Gastroesophageal sphincter (tissue), 4 donors: ENCODE data around the gene SLC35F3. TPM values are rescaled to one million over a fixed set of nuclear protein-coding genes. Genes with fewer than 3 reads are reported as not detected.

Experiments
- ATAC-seq: fragments of 150-250 bp; one replicate; pipeline ENCODE4 v1.9.1; 2016; ENCODE audit warnings: mild to moderate bottlenecking, moderate library complexity
- H3K27ac ChIP-seq, 4 donors: fragments of 200-600 bp; sonication (generic) in 3 of 4; 1 replicate in 3 of 4; 2 replicates in 1 of 4; pipeline ENCODE4 v1.5.1; 2016 to 2019
- H3K27me3 ChIP-seq: fragments of 200-600 bp; sonication (generic); one replicate; pipeline ENCODE4 v1.5.1; 2019
- H3K36me3 ChIP-seq, 2 donors: fragments of 200-600 bp; sonication (generic); one replicate each; pipeline ENCODE4 v1.5.1; 2019; ENCODE audit warnings: control low read depth in 1 of 2
- H3K4me1 ChIP-seq, 3 donors: fragments of 200-600 bp; sonication (generic); 1 replicate in 2 of 3; 2 replicates in 1 of 3; pipeline ENCODE4 v1.5.1; 2016 to 2019; ENCODE audit warnings: control low read depth in 2 of 3
- H3K4me3 ChIP-seq, 2 donors: fragments of 200-600 bp; sonication (generic); one replicate each; pipeline ENCODE4 v1.5.1; 2019; ENCODE audit warnings: mild to moderate bottlenecking in 1 of 2, moderate library complexity in 1 of 2
- H3K9me3 ChIP-seq, 3 donors: fragments of 200-600 bp; sonication (generic); one replicate each; pipeline ENCODE4 v1.5.1; 2017 to 2019; ENCODE audit warnings: control low read depth in 2 of 3
- EP300 ChIP-seq: sonication (generic); formaldehyde crosslinking; IDR thresholded peaks from one replicate; pipeline ENCODE4 v1.6.1; 2017; ENCODE audit warnings: antibody characterized with exemption, mild to moderate bottlenecking
- POLR2A ChIP-seq, 2 donors: fragments of 450-650 bp; IDR thresholded peaks; one replicate each; pipeline ENCODE4 v1.6.1; 2017; ENCODE audit warnings: antibody characterized with exemption in 2 of 2, mild to moderate bottlenecking in 2 of 2, moderate library complexity in 1 of 2
- POLR2AphosphoS5 ChIP-seq: sonication (generic); formaldehyde crosslinking; IDR thresholded peaks from one replicate; pipeline ENCODE4 v1.6.1; 2017; ENCODE audit warnings: antibody characterized with exemption
- WGBS, 2 donors: methylation state at CpG; one replicate each; pipeline ENCODE4 v1.1.5; 2018; ENCODE audit warnings: low coverage in 1 of 2; 5-methylcytosine and 5-hydroxymethylcytosine counted together
- total RNA-seq, 4 donors: library from RNA; depleted of rRNA; stranded (reverse); fragments of >200 nt; gene quantifications; one replicate each; pipeline ENCODE4 v1.1.0, GENCODE V29; 2016
- TF ChIP-seq, protein P1 (sequence below), 4 experiments: fragments of 200-600 bp in 2 of 4; fragments of 450-650 bp in 2 of 4; sonication (generic) in 1 of 4; IDR thresholded peaks; one replicate each; pipeline ENCODE4 v1.5.1; 2017 to 2019; ENCODE audit warnings: antibody characterized with exemption in 4 of 4, mild to moderate bottlenecking in 2 of 4, moderate library complexity in 2 of 4

The SLC35F3 gene
- total RNA-seq, 4 donors from 2014 or later = 0.16 to 0.62 (median 0.54) TPM; not detected in 1

DNA sequence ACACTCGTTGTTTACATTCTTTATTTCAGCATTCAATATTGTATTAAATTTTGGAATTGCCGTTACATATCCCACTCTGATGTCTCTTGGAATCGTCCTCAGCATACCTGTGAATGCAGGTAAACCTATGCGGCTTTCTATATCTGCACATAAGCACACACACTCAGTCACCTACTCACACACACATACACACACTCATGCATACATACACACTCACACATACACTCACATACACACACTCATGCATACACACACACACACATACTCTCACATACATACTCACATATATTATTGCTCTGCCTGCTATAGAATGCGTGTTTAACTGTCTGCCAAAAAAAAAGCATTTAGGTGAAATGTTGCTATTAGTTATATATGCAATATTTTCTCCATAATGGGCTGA lies 415.6 kb downstream of the SLC35F3 start:
- no peaks in the 10 kb centered on the region for H3K36me3 ChIP-seq
- no peak for TF ChIP-seq POLR2AphosphoS5
- TF ChIP-seq, protein P1, sequence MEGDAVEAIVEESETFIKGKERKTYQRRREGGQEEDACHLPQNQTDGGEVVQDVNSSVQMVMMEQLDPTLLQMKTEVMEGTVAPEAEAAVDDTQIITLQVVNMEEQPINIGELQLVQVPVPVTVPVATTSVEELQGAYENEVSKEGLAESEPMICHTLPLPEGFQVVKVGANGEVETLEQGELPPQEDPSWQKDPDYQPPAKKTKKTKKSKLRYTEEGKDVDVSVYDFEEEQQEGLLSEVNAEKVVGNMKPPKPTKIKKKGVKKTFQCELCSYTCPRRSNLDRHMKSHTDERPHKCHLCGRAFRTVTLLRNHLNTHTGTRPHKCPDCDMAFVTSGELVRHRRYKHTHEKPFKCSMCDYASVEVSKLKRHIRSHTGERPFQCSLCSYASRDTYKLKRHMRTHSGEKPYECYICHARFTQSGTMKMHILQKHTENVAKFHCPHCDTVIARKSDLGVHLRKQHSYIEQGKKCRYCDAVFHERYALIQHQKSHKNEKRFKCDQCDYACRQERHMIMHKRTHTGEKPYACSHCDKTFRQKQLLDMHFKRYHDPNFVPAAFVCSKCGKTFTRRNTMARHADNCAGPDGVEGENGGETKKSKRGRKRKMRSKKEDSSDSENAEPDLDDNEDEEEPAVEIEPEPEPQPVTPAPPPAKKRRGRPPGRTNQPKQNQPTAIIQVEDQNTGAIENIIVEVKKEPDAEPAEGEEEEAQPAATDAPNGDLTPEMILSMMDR (IDR thresholded peaks at IDR 0.05) = no peak
- no peak for TF ChIP-seq EP300
- no peak for TF ChIP-seq POLR2A (IDR thresholded peaks at IDR 0.05)
- no peak for ATAC-seq
- H3K4me1 ChIP-seq = no peaks in the 10 kb centered on the region
- H3K27me3 ChIP-seq = peaks cover 71% of the 10 kb centered on the region
- no peak overlapping the region for H3K27ac ChIP-seq
- no peaks in the 10 kb centered on the region for H3K9me3 ChIP-seq
- H3K4me3 ChIP-seq = no peak overlapping the region
- WGBS, 2 donors = 82 to 90% methylated on average over 4 to 5 of the region's 5 CpGs

DNA sequence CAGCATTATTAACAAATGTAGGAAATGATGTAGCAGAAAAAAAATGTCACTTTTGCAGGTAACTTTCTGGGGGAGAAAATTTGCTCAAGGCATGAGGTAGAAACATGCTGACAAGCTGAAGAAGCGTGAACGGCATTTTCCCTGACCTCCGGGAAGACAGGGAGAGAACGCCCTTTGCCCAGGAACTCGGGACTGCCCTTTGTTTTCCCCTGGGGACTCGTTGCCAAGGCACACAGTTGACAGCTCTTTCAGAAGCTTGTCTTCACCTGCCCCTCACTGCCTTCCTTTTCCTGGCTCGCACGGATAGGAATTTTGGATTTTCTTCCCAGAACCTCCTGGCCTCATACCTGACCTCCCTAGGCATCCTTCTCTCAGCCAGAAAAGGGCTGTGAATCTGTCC lies 416.1 kb downstream of the SLC35F3 start:
- Histone ChIP-seq H3K9me3 (no peaks in the 10 kb centered on the region), H3K36me3 (no peaks in the 10 kb centered on the region), H3K4me1 (no peaks in the 10 kb centered on the region), H3K27me3 (peaks cover 76% of the 10 kb centered on the region), H3K27ac (no peak overlapping the region), H3K4me3 (no peak overlapping the region)
- TF ChIP-seq POLR2AphosphoS5 = no peak
- TF ChIP-seq POLR2A (IDR thresholded peaks at IDR 0.05) = no peak
- TF ChIP-seq EP300 = no peak
- TF ChIP-seq, protein P1 (IDR thresholded peaks at IDR 0.05) = no peak
- WGBS, 2 donors = 51 to 67% methylated on average over 3 to 8 of the region's 8 CpGs
- no peak for ATAC-seq

DNA sequence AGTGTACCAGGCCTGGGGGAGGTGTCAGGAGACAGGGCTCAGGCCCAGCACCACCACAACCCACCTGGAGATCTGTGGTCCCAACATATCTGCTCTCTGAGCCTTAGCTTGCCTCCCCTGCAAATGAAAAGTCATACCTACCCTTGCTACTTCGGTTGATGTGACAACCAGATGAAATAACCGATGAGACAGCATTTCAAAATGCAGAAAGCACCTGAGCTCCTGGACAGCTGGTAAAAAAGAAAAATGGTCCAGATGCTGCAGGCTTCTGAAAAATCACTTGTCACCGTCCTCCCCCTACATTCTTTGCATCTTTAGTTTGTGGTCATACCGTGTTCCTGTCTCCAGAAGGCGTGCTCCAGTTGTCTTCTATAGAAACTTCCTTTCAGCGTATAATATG lies 416.8 kb downstream of the SLC35F3 start:
- peaks cover 0 to 3% (median 0%) of the 10 kb centered on the region in 3 donors for H3K4me1 ChIP-seq
- H3K27ac ChIP-seq = no peak overlapping the region
- no peak for ATAC-seq
- peaks cover 78% of the 10 kb centered on the region for H3K27me3 ChIP-seq
- H3K9me3 ChIP-seq = no peaks in the 10 kb centered on the region
- 74 to 86% methylated on average over 4 of the region's 6 CpGs for WGBS, 2 donors
- H3K36me3 ChIP-seq = no peaks in the 10 kb centered on the region
- no peak for TF ChIP-seq EP300
- TF ChIP-seq POLR2AphosphoS5 = no peak
- no peak for TF ChIP-seq POLR2A (IDR thresholded peaks at IDR 0.05)
- TF ChIP-seq, protein P1 (IDR thresholded peaks at IDR 0.05) = no peak
- no peak overlapping the region for H3K4me3 ChIP-seq

DNA sequence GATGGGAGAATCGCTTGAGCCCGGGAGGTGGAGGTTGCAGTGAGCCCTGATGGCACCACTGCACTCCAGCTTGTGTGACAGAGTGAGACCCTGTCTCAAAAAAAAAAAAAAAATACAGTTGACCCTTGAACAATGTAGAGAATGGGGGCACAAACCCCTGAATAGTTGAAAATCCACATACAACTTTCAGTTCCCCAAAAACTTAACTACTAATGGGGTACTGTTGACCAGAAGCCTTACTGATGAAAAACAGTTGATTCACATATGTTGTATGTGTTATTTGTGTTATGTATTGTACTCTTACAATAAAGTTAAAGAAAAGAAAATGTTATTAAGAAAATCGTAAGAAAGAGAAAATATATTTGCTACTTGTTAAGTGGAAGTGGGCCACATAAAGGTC lies 417.6 kb downstream of the SLC35F3 start:
- Histone ChIP-seq H3K4me1 (peaks cover 0 to 12% (median 0%) of the 10 kb centered on the region in 3 donors), H3K27me3 (peaks cover 86% of the 10 kb centered on the region)
- TF ChIP-seq EP300 (no peak), POLR2AphosphoS5 (no peak), POLR2A (IDR thresholded peaks at IDR 0.05) (no peak)
- TF ChIP-seq, protein P1 (IDR thresholded peaks at IDR 0.05) = no peak

DNA sequence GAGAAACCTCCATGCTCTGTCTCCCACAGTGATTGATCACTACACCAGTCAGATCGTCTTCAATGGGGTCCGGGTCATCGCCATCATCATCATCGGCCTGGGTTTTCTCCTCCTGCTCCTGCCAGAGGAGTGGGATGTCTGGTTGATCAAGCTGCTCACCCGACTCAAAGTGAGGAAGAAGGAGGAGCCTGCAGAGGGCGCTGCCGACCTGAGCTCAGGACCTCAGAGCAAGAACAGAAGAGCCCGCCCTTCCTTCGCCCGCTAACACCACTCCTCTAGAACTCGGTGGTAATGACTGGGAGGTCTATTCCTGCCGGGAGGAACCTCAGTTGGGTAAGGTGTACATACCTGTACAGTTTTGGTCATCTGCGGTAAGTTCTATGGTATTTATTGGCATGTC lies 418.5 kb downstream of the SLC35F3 start:
- TF ChIP-seq EP300 (no peak), POLR2A (IDR thresholded peaks at IDR 0.05) (no peak), POLR2AphosphoS5 (no peak)
- TF ChIP-seq, protein P1 (IDR thresholded peaks at IDR 0.05) = no peak
- no peak for ATAC-seq
- H3K27me3 ChIP-seq = peaks cover 82% of the 10 kb centered on the region

More for the DNA sequence above, 417.6 kb downstream of the SLC35F3 start:
- no peak for ATAC-seq
- Histone ChIP-seq H3K9me3 (no peaks in the 10 kb centered on the region), H3K27ac (no peak overlapping the region), H3K4me3 (no peak overlapping the region), H3K36me3 (no peaks in the 10 kb centered on the region)
- 84% methylated on average over 3 of the region's 3 CpGs; no CpG with 5 or more reads in 1 of the 2 donors for WGBS, 2 donors

More for the DNA sequence above, 418.5 kb downstream of the SLC35F3 start:
- WGBS, 2 donors = 19 to 29% methylated on average over 2 to 9 of the region's 13 CpGs
- Histone ChIP-seq H3K4me1 (peaks cover 0 to 13% (median 0%) of the 10 kb centered on the region in 3 donors), H3K4me3 (no peak overlapping the region), H3K9me3 (no peaks in the 10 kb centered on the region), H3K27ac (no peak overlapping the region), H3K36me3 (no peaks in the 10 kb centered on the region)
